Transverse colon (tissue), 3 donors: ENCODE measurements around the gene SART3.

Experiments
- EP300 ChIP-seq: sonication (generic); formaldehyde crosslinking; IDR thresholded peaks from one replicate; pipeline ENCODE4 v1.6.1; 2017; ENCODE audit warnings: antibody characterized with exemption, low read depth
- TF ChIP-seq, protein P1 (sequence below), 5 experiments: fragments of 200-600 bp in 3 of 5; fragments of 450-650 bp in 2 of 5; sonication (generic) in 3 of 5; IDR thresholded peaks; 1 replicate in 2 of 5; 2 replicates in 3 of 5; pipeline ENCODE4 v1.5.1; 2016 to 2017; ENCODE audit warnings: antibody characterized with exemption in 5 of 5, inconsistent platforms in 3 of 5, mild to moderate bottlenecking in 2 of 5, moderate library complexity in 1 of 5

DNA sequence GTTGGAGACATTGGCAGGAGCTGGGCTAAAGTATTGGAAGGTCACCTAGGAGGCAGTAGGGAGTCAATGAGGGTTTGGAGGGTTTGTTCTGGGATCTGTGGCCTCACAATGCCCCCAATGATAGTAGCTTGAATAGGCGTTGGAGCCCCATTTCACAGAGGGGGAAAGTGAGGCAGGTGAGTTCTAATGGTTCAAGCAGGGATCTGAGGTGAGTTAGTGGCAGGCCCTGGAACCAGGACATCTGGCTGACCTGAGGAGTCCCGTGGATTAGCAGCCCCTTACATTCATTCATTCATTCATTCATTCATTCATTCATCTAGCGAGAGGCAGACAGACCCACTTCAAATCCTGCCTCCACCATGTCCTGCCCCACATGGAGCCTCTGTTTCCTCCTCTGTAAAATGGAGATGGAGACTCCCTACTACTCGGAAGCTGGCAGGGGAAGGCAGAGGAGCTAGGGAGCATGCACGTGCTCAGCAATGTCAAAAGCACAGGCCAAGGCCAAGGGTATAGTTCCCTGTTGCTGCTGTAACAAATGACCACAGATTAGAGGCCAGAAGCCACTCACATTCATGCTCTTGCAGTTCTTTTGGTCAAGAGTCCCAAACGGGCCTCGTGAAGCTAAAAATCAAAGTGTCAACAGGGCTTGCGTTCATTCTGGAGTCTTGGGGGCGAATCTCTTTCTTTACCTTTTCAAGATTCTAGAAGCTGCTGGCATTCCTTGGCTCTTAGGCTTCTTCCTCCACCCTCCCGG is 39.2 kb upstream of the SART3 start:
- TF ChIP-seq, protein P1, sequence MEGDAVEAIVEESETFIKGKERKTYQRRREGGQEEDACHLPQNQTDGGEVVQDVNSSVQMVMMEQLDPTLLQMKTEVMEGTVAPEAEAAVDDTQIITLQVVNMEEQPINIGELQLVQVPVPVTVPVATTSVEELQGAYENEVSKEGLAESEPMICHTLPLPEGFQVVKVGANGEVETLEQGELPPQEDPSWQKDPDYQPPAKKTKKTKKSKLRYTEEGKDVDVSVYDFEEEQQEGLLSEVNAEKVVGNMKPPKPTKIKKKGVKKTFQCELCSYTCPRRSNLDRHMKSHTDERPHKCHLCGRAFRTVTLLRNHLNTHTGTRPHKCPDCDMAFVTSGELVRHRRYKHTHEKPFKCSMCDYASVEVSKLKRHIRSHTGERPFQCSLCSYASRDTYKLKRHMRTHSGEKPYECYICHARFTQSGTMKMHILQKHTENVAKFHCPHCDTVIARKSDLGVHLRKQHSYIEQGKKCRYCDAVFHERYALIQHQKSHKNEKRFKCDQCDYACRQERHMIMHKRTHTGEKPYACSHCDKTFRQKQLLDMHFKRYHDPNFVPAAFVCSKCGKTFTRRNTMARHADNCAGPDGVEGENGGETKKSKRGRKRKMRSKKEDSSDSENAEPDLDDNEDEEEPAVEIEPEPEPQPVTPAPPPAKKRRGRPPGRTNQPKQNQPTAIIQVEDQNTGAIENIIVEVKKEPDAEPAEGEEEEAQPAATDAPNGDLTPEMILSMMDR (IDR thresholded peaks at IDR 0.05), result no peak
- no peak for TF ChIP-seq EP300
